Measurements from ENCODE around the gene MCEMP1. TPM values are rescaled to one million over a fixed set of nuclear protein-coding genes. Genes with fewer than 3 reads are reported as not detected.

MCEMP1 gene
- total RNA-seq, 4 donors from 2014 or later: 0.41 TPM; not detected in 3

- Histone ChIP-seq H3K36me3 (no peaks in the 10 kb centered on the region), H3K4me1 (peaks cover 4 to 6% (median 4%) of the 10 kb centered on the region in 4 donors), H3K27me3 (peaks cover 3% of the 10 kb centered on the region), H3K9me3 (no peaks in the 10 kb centered on the region), H3K4me3 (no peak overlapping the region), H3K27ac (no peak overlapping the region)
- in situ Hi-C loops (cut with MboI; ENCODE audit: low pct_ligation_motif_present in 1 of 4, low pct_unique_long_range_greater_than_20kb in 1 of 4, low sequenced_read_pairs in 3 of 4) (no loop called here), intact Hi-C loops (cut with DNase I; ENCODE audit: low total_unique reads) (no loop called here)
- WGBS, 2 donors (ENCODE audit: low coverage in 1 of 2): 85 to 92% methylated on average over 10 to 15 of the region's 15 CpGs
- DNase-seq: no peak
- TF ChIP-seq POLR2A (IDR thresholded peaks at IDR 0.05) (no peak), POLR2AphosphoS5 (IDR thresholded peaks at IDR 0.05) (no peak), EP300 (IDR thresholded peaks at IDR 0.05; ENCODE audit: low read depth) (no peak), CTCF (IDR thresholded peaks at IDR 0.05) (no peak)
Measured at GRCh38 chr19:7648265-7649014, 28.4 kb upstream of the MCEMP1 start.

GRCh38 chr19:7650148-7650547 is 26.7 kb upstream of the MCEMP1 start:
- Histone ChIP-seq H3K4me3 (no peak overlapping the region), H3K27me3 (peaks cover 3% of the 10 kb centered on the region), H3K36me3 (no peaks in the 10 kb centered on the region), H3K9me3 (no peaks in the 10 kb centered on the region), H3K4me1 (peaks cover 4 to 6% (median 4%) of the 10 kb centered on the region in 4 donors), H3K27ac (no peak overlapping the region)
- intact Hi-C loops (cut with DNase I; ENCODE audit: low total_unique reads) (no loop called here), in situ Hi-C loops (cut with MboI; ENCODE audit: low pct_ligation_motif_present in 1 of 4, low pct_unique_long_range_greater_than_20kb in 1 of 4, low sequenced_read_pairs in 3 of 4) (loop anchor here in 2 of 4 donors (10.0 to 25.0 kb wide), 3 partner anchors 145 to 288 kb away; no protein-coding TSS in a partner anchor)
- TF ChIP-seq POLR2AphosphoS5 (IDR thresholded peaks at IDR 0.05) (no peak), POLR2A (IDR thresholded peaks at IDR 0.05) (no peak), EP300 (IDR thresholded peaks at IDR 0.05; ENCODE audit: low read depth) (no peak), CTCF (IDR thresholded peaks at IDR 0.05) (no peak)
- no peak for DNase-seq
- WGBS, 2 donors (ENCODE audit: low coverage in 1 of 2): 40 to 53% methylated on average over 2 of the region's 2 CpGs

GRCh38 chr19:7652061-7652641 is 24.7 kb upstream of the MCEMP1 start:
- Histone ChIP-seq H3K27ac (peak overlapping the region; percentile 14 to 44 (median 37)), H3K36me3 (no peaks in the 10 kb centered on the region), H3K4me3 (peak overlapping the region in 2 of 4 donors; percentile 17 to 36), H3K27me3 (peaks cover 3% of the 10 kb centered on the region), H3K4me1 (peaks cover 4 to 6% (median 4%) of the 10 kb centered on the region in 4 donors), H3K9me3 (no peaks in the 10 kb centered on the region)
- peak; percentile 89 for DNase-seq
- in situ Hi-C loops (cut with MboI; ENCODE audit: low pct_ligation_motif_present in 1 of 4, low pct_unique_long_range_greater_than_20kb in 1 of 4, low sequenced_read_pairs in 3 of 4) (loop anchor here in 2 of 4 donors (10.0 to 25.0 kb wide), 3 partner anchors 143 to 290 kb away; no protein-coding TSS in a partner anchor), intact Hi-C loops (cut with DNase I; ENCODE audit: low total_unique reads) (loop anchor here (1.0 kb wide), 1 partner anchor 148 kb away; no protein-coding TSS in a partner anchor)
- TF ChIP-seq POLR2AphosphoS5 (IDR thresholded peaks at IDR 0.05) (no peak), CTCF (IDR thresholded peaks at IDR 0.05) (peak; percentile 97 to 99 (median 99))
- WGBS, 2 donors (ENCODE audit: low coverage in 1 of 2): 5 to 6% methylated on average over 18 to 28 of the region's 28 CpGs

- Histone ChIP-seq H3K27ac (no peak overlapping the region), H3K9me3 (no peaks in the 10 kb centered on the region), H3K4me1 (peaks cover 4 to 9% (median 4%) of the 10 kb centered on the region in 4 donors), H3K36me3 (no peaks in the 10 kb centered on the region), H3K27me3 (peaks cover 3% of the 10 kb centered on the region), H3K4me3 (no peak overlapping the region)
- intact Hi-C loops (cut with DNase I; ENCODE audit: low total_unique reads): no loop called here
- WGBS, 2 donors (ENCODE audit: low coverage in 1 of 2): 60 to 71% methylated on average over 6 to 8 of the region's 8 CpGs
- in situ Hi-C loops (cut with MboI; ENCODE audit: low pct_ligation_motif_present in 1 of 4, low pct_unique_long_range_greater_than_20kb in 1 of 4, low sequenced_read_pairs in 3 of 4): loop anchor here in 2 of 4 donors (10.0 to 25.0 kb wide), 3 partner anchors 140 to 292 kb away; no protein-coding TSS in a partner anchor
- TF ChIP-seq CTCF (IDR thresholded peaks at IDR 0.05) (no peak), EP300 (IDR thresholded peaks at IDR 0.05; ENCODE audit: low read depth) (no peak), POLR2AphosphoS5 (IDR thresholded peaks at IDR 0.05) (no peak), POLR2A (IDR thresholded peaks at IDR 0.05) (no peak)
- no peak for DNase-seq
Measured at GRCh38 chr19:7654401-7654800, 22.5 kb upstream of the MCEMP1 start.

All from transverse colon (tissue), 4 donors.